GM12873 (cell line): ENCODE results near the gene SEMA7A.

Experiments
- TF ChIP-seq, protein P1 (sequence below): IDR thresholded peaks from 2 replicates; pipeline ENCODE4 v1.5.1; 2012; ENCODE audit warnings: low read depth, mild to moderate bottlenecking, moderate library complexity, low read length, control low read depth; ENCODE audit not compliant: insufficient read depth; ENCODE audit errors: missing control alignments

The SEMA7A gene

DNA sequence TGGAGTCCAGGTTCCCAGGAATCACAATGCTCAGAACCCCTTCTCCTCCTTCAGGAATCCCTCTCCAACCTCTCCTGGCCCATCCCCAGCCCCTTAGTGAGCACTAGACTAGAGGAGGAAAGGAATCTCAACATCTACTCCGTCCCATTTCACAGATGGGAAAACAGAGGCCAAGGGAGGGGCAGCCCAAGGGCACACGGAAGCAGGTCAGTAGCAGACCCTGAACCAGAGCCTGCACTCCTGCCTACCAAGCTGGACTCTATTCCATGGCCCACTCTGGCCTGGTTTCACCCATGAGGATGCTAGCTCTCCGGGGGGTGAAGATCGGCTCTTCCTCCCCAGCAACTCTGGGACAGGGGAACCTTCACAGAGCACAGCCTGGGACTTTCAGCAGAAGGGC is 14.3 kb downstream of the SEMA7A start:
- TF ChIP-seq, protein P1, sequence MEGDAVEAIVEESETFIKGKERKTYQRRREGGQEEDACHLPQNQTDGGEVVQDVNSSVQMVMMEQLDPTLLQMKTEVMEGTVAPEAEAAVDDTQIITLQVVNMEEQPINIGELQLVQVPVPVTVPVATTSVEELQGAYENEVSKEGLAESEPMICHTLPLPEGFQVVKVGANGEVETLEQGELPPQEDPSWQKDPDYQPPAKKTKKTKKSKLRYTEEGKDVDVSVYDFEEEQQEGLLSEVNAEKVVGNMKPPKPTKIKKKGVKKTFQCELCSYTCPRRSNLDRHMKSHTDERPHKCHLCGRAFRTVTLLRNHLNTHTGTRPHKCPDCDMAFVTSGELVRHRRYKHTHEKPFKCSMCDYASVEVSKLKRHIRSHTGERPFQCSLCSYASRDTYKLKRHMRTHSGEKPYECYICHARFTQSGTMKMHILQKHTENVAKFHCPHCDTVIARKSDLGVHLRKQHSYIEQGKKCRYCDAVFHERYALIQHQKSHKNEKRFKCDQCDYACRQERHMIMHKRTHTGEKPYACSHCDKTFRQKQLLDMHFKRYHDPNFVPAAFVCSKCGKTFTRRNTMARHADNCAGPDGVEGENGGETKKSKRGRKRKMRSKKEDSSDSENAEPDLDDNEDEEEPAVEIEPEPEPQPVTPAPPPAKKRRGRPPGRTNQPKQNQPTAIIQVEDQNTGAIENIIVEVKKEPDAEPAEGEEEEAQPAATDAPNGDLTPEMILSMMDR = no peak

DNA sequence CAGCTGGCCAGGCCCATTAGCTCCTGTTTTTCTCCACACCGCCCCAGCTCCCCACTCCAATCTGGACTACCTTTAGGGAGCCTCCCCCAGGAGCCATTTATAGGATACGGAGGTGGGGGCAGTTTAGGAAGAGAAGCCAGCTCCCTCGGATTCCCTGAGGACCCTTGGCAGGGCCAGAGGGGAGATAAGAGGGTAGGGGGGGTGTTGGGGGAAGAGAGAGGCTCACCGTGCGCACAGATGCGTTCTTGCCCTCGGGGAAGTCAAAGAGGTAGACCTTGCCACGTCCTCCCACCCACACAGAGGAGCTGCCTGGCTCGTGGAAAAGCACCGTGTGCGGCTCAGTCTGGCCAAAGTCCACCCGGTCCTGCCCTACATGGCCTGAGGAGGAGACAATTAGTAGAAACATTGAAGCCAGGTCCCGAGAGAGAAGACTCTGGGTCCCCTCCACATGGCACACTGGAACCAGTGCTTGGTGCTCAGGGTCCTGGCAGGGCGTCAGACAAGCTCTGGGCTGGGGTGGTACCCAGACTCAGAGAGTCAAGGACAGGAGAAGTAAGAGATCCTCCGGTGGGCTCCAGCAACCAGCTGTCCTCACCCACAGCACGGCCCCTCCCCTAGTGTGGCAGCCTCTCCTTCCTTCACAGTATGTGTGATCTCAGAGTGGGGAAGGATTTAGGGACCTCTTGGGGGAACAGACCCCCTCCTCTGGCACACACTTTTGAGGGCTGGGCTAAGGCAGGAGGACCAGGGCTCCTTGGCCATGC is 15.0 kb downstream of the SEMA7A start:
- TF ChIP-seq, protein P1 = no peak

DNA sequence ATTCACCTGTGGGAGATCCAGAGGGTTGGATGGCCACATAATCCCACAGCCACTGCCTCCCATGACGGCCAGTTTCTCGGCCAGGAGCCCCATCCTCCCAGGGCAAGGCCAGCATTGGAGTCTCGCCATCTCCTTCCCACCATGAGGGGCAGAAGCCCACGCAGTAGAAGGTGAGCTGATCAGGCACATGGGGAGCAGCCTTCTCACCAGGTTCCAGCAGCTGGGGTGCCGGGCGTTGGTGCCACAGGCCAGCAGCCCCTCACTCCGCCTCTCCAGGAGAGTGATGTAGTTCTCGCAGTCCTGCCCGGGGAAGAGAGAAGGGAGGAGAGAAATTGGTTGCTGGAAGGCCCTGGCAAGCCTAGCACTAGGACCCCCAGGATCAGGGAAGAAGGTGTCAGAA is 16.1 kb downstream of the SEMA7A start:
- TF ChIP-seq, protein P1 = no peak

DNA sequence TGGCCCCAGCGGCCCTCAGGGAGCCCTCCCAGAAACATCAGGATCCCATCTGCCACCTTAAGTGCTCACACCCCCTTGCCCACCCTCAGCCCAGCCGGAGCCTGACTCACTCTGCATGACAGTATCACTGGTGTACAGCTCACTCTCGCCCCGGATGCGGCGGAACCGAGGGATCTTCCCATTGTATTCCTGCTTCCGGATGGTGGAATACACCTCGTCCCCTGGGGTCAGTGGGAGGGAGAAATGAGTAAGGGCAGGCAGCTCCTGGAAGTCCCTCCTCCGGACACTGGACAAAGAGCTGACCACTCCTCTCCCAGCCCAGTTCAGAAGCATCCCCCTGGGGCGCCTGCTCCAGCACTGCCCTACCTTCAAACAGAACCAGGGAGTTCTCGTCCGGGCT is 16.5 kb downstream of the SEMA7A start:
- TF ChIP-seq, protein P1 = no peak

DNA sequence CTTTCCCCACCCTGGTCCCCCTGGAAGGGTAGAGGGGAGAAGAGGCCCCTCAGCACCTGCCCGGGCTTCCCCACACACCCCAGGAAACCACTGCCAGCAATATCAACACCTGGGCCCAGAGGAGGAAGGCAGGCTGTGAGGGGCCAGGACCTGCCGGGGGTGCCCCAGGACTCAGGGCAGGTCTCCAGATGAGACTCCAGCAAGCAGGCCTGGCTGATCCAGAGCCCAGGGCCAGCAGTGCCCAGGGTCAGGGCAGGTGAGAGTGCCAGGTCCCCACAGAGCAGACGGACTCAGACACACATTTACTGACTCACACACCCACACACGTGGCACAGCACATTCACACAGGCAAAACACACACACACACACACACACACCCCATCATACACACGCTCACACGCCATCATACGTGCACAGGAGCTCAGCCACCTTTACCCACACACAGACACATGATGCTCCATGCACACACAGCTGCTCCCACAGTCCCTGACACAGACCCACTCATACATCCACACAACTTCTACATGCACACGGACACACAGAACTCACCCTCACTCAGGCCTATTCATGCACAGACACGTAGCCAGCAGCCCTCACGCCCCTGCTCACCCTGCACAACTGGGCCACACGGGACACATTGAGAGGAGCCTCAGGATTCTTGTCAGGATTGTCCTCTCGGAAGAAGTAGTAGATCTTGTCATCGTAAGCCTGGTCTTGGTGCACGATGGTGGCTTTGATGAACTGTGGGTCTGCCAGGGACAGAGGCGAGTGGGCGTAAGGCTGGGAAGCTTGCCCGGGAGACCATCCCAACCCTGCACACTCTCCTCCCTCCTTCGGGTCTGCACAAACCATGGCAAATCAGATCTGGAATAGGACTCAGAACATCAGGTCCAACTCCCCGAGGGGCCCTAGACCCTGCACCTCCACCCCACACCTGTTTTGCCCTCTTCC is 17.5 kb downstream of the SEMA7A start:
- TF ChIP-seq, protein P1 = no peak

DNA sequence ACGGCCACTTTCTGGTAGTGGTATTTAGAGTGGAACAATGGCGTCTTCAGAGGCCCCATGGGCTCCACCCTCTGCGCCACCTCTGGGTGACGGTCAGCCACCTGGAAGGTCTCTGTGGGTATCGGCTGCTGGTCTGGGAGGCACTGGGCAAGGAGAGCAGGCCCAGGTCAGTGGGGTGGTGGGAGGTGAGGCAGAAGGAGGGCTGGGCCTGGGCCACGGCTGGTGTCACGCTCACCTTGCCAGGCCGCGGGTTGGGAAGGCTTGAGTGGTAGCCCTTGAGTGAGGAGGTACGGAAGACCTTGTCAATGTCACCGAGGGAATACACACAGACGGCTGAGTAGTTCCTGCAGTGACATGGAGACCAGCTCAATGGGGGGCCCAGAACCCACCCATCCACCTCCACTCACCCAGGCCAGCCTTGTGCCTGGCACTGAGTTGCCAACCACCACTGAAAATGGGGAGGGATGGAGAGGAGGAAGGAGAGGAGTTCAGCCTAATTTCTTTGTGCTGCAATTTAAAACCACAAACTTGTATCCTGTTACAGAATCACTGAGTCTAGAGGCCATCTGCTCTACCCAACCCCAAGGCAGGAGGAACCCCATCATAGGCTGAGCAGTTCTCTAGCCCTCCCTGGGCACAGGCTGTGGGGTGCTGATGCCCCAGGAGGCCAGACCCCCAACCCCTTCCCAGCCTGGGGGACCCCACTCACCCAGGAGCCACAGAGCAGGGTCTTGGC is 19.0 kb downstream of the SEMA7A start:
- TF ChIP-seq, protein P1 = no peak
